Smooth muscle cell (in vitro differentiated cells): ENCODE results near the gene SEMA5A. TPM values are rescaled to one million over a fixed set of nuclear protein-coding genes. Genes with fewer than 3 reads are reported as not detected.

Source experiments
- DNase-seq: peaks from one replicate; lab custom pipeline; 2025; ENCODE audit not compliant: unreplicated experiment; lab: John Stamatoyannopoulos, UW
- H2AFZ ChIP-seq: fragments of 200-600 bp; sonication (generic); 2 replicates; pipeline ENCODE4 v1.6.0; 2016; ENCODE audit warnings: antibody characterized with exemption, low read depth, mild to moderate bottlenecking
- H3F3A ChIP-seq: fragments of 200-600 bp; sonication (generic); 2 replicates; pipeline ENCODE4 v1.6.0; 2017; ENCODE audit warnings: antibody characterized with exemption, low read depth
- H3K27ac ChIP-seq: fragments of 200-600 bp; sonication (generic); 2 replicates; pipeline ENCODE4 v1.5.1; 2016; ENCODE audit warnings: low read depth, mild to moderate bottlenecking
- H3K27me3 ChIP-seq: fragments of 200-600 bp; sonication (generic); 2 replicates; pipeline ENCODE4 v1.6.1; 2016; ENCODE audit warnings: low read depth, mild to moderate bottlenecking
- H3K36me3 ChIP-seq: fragments of 200-600 bp; sonication (generic); 2 replicates; pipeline ENCODE4 v1.5.1; 2016; ENCODE audit warnings: low read depth
- H3K4me1 ChIP-seq: fragments of 200-600 bp; sonication (generic); 2 replicates; pipeline ENCODE4 v1.5.1; 2016; ENCODE audit warnings: low read depth
- H3K4me2 ChIP-seq: fragments of 200-600 bp; sonication (generic); 2 replicates; pipeline ENCODE4 v1.6.0; 2016; ENCODE audit warnings: mild to moderate bottlenecking
- H3K4me3 ChIP-seq: fragments of 200-600 bp; sonication (generic); 2 replicates; pipeline ENCODE4 v1.5.1; 2016; ENCODE audit warnings: mild to moderate bottlenecking
- H3K79me2 ChIP-seq: fragments of 200-600 bp; sonication (generic); 2 replicates; pipeline ENCODE4 v1.6.0; 2016; ENCODE audit warnings: low read depth, mild to moderate bottlenecking
- H3K9ac ChIP-seq: fragments of 200-600 bp; sonication (generic); 2 replicates; pipeline ENCODE4 v1.6.0; 2016; ENCODE audit warnings: low read depth
- H3K9me3 ChIP-seq: fragments of 200-600 bp; sonication (generic); replicated peaks from 2 replicates; pipeline ENCODE4 v1.5.1; 2016; ENCODE audit warnings: low read depth
- H4K20me1 ChIP-seq: fragments of 200-600 bp; sonication (generic); 2 replicates; pipeline ENCODE4 v1.6.0; 2016; ENCODE audit warnings: low read depth
- CTCF ChIP-seq: fragments of 200-600 bp; sonication (generic); IDR thresholded peaks from 2 replicates; pipeline ENCODE4 v1.5.1; 2017; ENCODE audit warnings: borderline replicate concordance, mild to moderate bottlenecking, antibody characterized with exemption; ENCODE audit not compliant: insufficient read depth, poor library complexity, severe bottlenecking
- WGBS: methylation state at CpG from one replicate; pipeline ENCODE4 v1.1.7; 2016; ENCODE audit warnings: low lambda C conversion rate; 5-methylcytosine and 5-hydroxymethylcytosine counted together
- polyA plus RNA-seq: library from polyadenylated mRNA; unstranded; fragments of >200 nt; fragmentation: Nextera tagmentation; extraction: Ambion mirVana; gene quantifications from 2 replicates; pipeline ENCODE4 v1.2.1, GENCODE V29; 2016
- total RNA-seq: library from RNA; depleted of rRNA; stranded (reverse); fragments of >200 nt; gene quantifications from 2 replicates; pipeline ENCODE4 v1.2.3, GENCODE V29; 2014

The SEMA5A gene
- total and polyA plus RNA-seq, 2 experiments from 2014 or later = 21.6 to 65.1 TPM

GRCh38 chr5:9555961-9556360 is 10.1 kb upstream of the SEMA5A start:
- no peaks in the 10 kb centered on the region for H3K9me3 ChIP-seq
- no peak for DNase-seq
- H3K9ac ChIP-seq = no peak overlapping the region
- no peaks in the 10 kb centered on the region for H4K20me1 ChIP-seq
- H3F3A ChIP-seq = no peaks in the 10 kb centered on the region
- no peak overlapping the region for H3K4me2 ChIP-seq
- no peak overlapping the region for H2AFZ ChIP-seq
- no peaks in the 10 kb centered on the region for H3K36me3 ChIP-seq
- H3K79me2 ChIP-seq = no peaks in the 10 kb centered on the region
- 96% methylated on average over 4 of the region's 4 CpGs for WGBS
- no peak overlapping the region for H3K4me3 ChIP-seq
- H3K27ac ChIP-seq = no peak overlapping the region
- H3K4me1 ChIP-seq = peaks cover 9% of the 10 kb centered on the region
- TF ChIP-seq CTCF = no peak
- H3K27me3 ChIP-seq = no peaks in the 10 kb centered on the region

- H3K9me3 ChIP-seq = no peaks in the 10 kb centered on the region
- H3K9ac ChIP-seq = no peak overlapping the region
- peaks cover 11% of the 10 kb centered on the region for H3K36me3 ChIP-seq
- H3K79me2 ChIP-seq = peaks cover 6% of the 10 kb centered on the region
- no peak overlapping the region for H3K4me3 ChIP-seq
- H3F3A ChIP-seq = peaks cover 5% of the 10 kb centered on the region
- H2AFZ ChIP-seq = no peak overlapping the region
- peaks cover 9% of the 10 kb centered on the region for H3K4me1 ChIP-seq
- H3K27me3 ChIP-seq = no peaks in the 10 kb centered on the region
- DNase-seq = no peak
- WGBS = 98% methylated on average over 5 of the region's 5 CpGs
- H3K27ac ChIP-seq = no peak overlapping the region
- no peak for TF ChIP-seq CTCF
- peaks cover 5% of the 10 kb centered on the region for H4K20me1 ChIP-seq
- no peak overlapping the region for H3K4me2 ChIP-seq
These were observed 8.2 kb upstream of the SEMA5A start for GRCh38 chr5:9554122-9554521.

GRCh38 chr5:9553561-9553960 is 7.7 kb upstream of the SEMA5A start:
- TF ChIP-seq CTCF = no peak

More at GRCh38 chr5:9553561-9553960, 7.7 kb upstream of the SEMA5A start:
- H3K9ac ChIP-seq = no peak overlapping the region
- H3K9me3 ChIP-seq = no peaks in the 10 kb centered on the region
- H3K27ac ChIP-seq = no peak overlapping the region
- H3K4me2 ChIP-seq = no peak overlapping the region
- no peak for DNase-seq
- H3K4me3 ChIP-seq = no peak overlapping the region
- H3K36me3 ChIP-seq = peaks cover 14% of the 10 kb centered on the region
- H4K20me1 ChIP-seq = peaks cover 6% of the 10 kb centered on the region
- no peaks in the 10 kb centered on the region for H3K27me3 ChIP-seq
- peaks cover 11% of the 10 kb centered on the region for H3K79me2 ChIP-seq
- H3K4me1 ChIP-seq = peaks cover 9% of the 10 kb centered on the region
- H3F3A ChIP-seq = peaks cover 5% of the 10 kb centered on the region
- WGBS = 93% methylated on average over 4 of the region's 4 CpGs
- no peak overlapping the region for H2AFZ ChIP-seq
